IMR-90 (cell line): ENCODE results near the gene PPARD. TPM values are rescaled to one million over a fixed set of nuclear protein-coding genes. Genes with fewer than 3 reads are reported as not detected.

ENCODE experiments used
- ATAC-seq: fragments of 200-7000 bp; cut with Tn5 transposase; 2 replicates; pipeline ENCODE4 v1.9.1; 2020; ENCODE audit warnings: low read depth, mild to moderate bottlenecking, moderate library complexity
- BruUV-seq: library from RNA; stranded (reverse); fragments of 400-500 nt; replicated peaks from 2 replicates; lab custom pipeline; 2021; lab: Mats Ljungman, UMichigan
- CTCF ChIA-PET: fragments of 300-600 bp; formaldehyde crosslinking; extraction: SDS; loops from one replicate; lab custom pipeline; 2021; ENCODE audit warnings: antibody characterized with exemption; lab: Yijun Ruan, JAX
- POLR2A ChIA-PET: fragments of 300-600 bp; sonication (Branson Sonifier 250); formaldehyde crosslinking; loops from one replicate; lab custom pipeline; 2022; ENCODE audit warnings: antibody characterized with exemption; ENCODE audit not compliant: unreplicated experiment; lab: Charles Lee
- DNase-seq: peaks from one replicate; pipeline ENCODE4 v3.0.0; 2013
- H2AFZ ChIP-seq: replicated peaks from 2 replicates; pipeline ENCODE3; 2013; ENCODE audit warnings: low read length, mild to moderate bottlenecking; ENCODE audit not compliant: poor library complexity
- H2AK5ac ChIP-seq: 2 replicates; pipeline ENCODE4 v1.6.1; 2013; ENCODE audit warnings: low read depth, low read length, inconsistent platforms
- H2AK9ac ChIP-seq: replicated peaks from 2 replicates; pipeline ENCODE3; 2013; ENCODE audit warnings: mild to moderate bottlenecking, low read depth, low read length, moderate library complexity; ENCODE audit not compliant: poor library complexity
- H2BK120ac ChIP-seq: 2 replicates; pipeline ENCODE4 v1.6.1; 2013; ENCODE audit warnings: low read depth, low read length, inconsistent platforms
- H2BK15ac ChIP-seq: 3 replicates; pipeline ENCODE4 v1.6.1; 2013; ENCODE audit warnings: low read depth, low read length, inconsistent platforms
- H2BK20ac ChIP-seq: 2 replicates; pipeline ENCODE4 v1.6.1; 2013; ENCODE audit warnings: low read depth, mild to moderate bottlenecking, inconsistent platforms, low read length, moderate library complexity
- H2BK5ac ChIP-seq: 2 replicates; pipeline ENCODE4 v1.6.1; 2013; ENCODE audit warnings: mild to moderate bottlenecking, low read depth, low read length, inconsistent platforms; ENCODE audit not compliant: poor library complexity, severe bottlenecking
- H3K14ac ChIP-seq: replicated peaks from 2 replicates; pipeline ENCODE4 v1.6.1; 2013; ENCODE audit warnings: low read depth, low read length, inconsistent platforms
- H3K18ac ChIP-seq: 2 replicates; pipeline ENCODE4 v1.6.1; 2013; ENCODE audit warnings: low read depth, low read length, control low read depth
- H3K23ac ChIP-seq: 2 replicates; pipeline ENCODE4 v1.6.1; 2013; ENCODE audit warnings: low read depth, low read length, inconsistent platforms
- H3K27ac ChIP-seq: 2 replicates; pipeline ENCODE4 v1.5.1; 2013; ENCODE audit warnings: mild to moderate bottlenecking, control low read depth, low read length; ENCODE audit not compliant: insufficient read depth
- H3K27me3 ChIP-seq: 2 replicates; pipeline ENCODE4 v1.6.1; 2013; ENCODE audit warnings: low read length; ENCODE audit not compliant: control insufficient read depth, insufficient read depth
- H3K36me3 ChIP-seq: 2 replicates; pipeline ENCODE4 v1.6.1; 2013; ENCODE audit warnings: low read length, mixed read lengths; ENCODE audit not compliant: control insufficient read depth, insufficient read depth
- H3K4ac ChIP-seq: 2 replicates; pipeline ENCODE4 v1.6.1; 2013; ENCODE audit warnings: low read depth, low read length, inconsistent platforms
- H3K4me1 ChIP-seq: 2 replicates; pipeline ENCODE4 v1.6.1; 2013; ENCODE audit warnings: low read length, mixed read lengths; ENCODE audit not compliant: control insufficient read depth, insufficient read depth
- H3K4me2 ChIP-seq: 2 replicates; pipeline ENCODE4 v1.6.1; 2013; ENCODE audit warnings: low read depth, mild to moderate bottlenecking, control low read depth, low read length, moderate library complexity
- H3K4me3 ChIP-seq: 2 replicates; pipeline ENCODE4 v1.5.1; 2013; ENCODE audit warnings: low read depth, mild to moderate bottlenecking, control low read depth, low read length, moderate library complexity; ENCODE audit not compliant: insufficient read depth
- H3K56ac ChIP-seq: 2 replicates; pipeline ENCODE4 v1.6.1; 2013; ENCODE audit warnings: low read length, inconsistent platforms; ENCODE audit not compliant: insufficient read depth; ENCODE audit errors: extremely low read depth
- H3K79me1 ChIP-seq, 2 experiments: 2 replicates each; pipeline ENCODE4 v1.6.1; 2013; ENCODE audit warnings: low read length in 2 of 2, inconsistent platforms in 1 of 2, low read depth in 1 of 2
- H3K9ac ChIP-seq: 2 replicates; pipeline ENCODE4 v1.6.1; 2013; ENCODE audit warnings: low read depth, low read length, control low read depth
- H3K9me1 ChIP-seq: 2 replicates; pipeline ENCODE4 v1.6.1; 2013; ENCODE audit warnings: low read length, inconsistent platforms; ENCODE audit not compliant: insufficient read depth
- H3K9me3 ChIP-seq: 2 replicates; pipeline ENCODE4 v1.6.1; 2013; ENCODE audit warnings: low read length; ENCODE audit not compliant: control insufficient read depth, insufficient read depth
- H4K20me1 ChIP-seq: 2 replicates; pipeline ENCODE4 v1.6.1; 2013; ENCODE audit warnings: low read length, inconsistent platforms; ENCODE audit not compliant: insufficient read depth
- H4K5ac ChIP-seq: 2 replicates; pipeline ENCODE4 v1.6.1; 2013; ENCODE audit warnings: mild to moderate bottlenecking, low read depth, low read length, control low read depth
- H4K8ac ChIP-seq, 2 experiments: 2 replicates each; pipeline ENCODE4 v1.6.1; 2013; ENCODE audit warnings: low read depth in 2 of 2, low read length in 2 of 2, control low read depth in 1 of 2, inconsistent platforms in 1 of 2
- H4K91ac ChIP-seq: 2 replicates; pipeline ENCODE4 v1.6.1; 2013; ENCODE audit warnings: low read depth, low read length, inconsistent platforms; ENCODE audit not compliant: insufficient read depth
- CEBPB ChIP-seq: IDR thresholded peaks from 2 replicates; pipeline ENCODE4 v1.6.1; 2012; ENCODE audit warnings: low read depth, low read length, improper control_type of control experiment
- CHD1 ChIP-seq: IDR thresholded peaks from 2 replicates; pipeline ENCODE4 v1.6.1; 2012; ENCODE audit warnings: low read depth, low read length, improper control_type of control experiment
- MAFK ChIP-seq: IDR thresholded peaks from 2 replicates; pipeline ENCODE4 v1.6.1; 2012; ENCODE audit warnings: low read depth, low read length, improper control_type of control experiment
- MAZ ChIP-seq: IDR thresholded peaks from 2 replicates; pipeline ENCODE4 v1.6.1; 2012; ENCODE audit warnings: low read depth, mild to moderate bottlenecking, low read length, improper control_type of control experiment, moderate library complexity, borderline replicate concordance
- MXI1 ChIP-seq: IDR thresholded peaks from 2 replicates; pipeline ENCODE4 v1.6.1; 2012; ENCODE audit warnings: low read depth, mild to moderate bottlenecking, low read length, moderate library complexity, borderline replicate concordance
- POLR2A ChIP-seq: IDR thresholded peaks from 2 replicates; pipeline ENCODE4 v1.6.1; 2012; ENCODE audit warnings: mild to moderate bottlenecking, low read depth, low read length
- RAD21 ChIP-seq: IDR thresholded peaks from 2 replicates; pipeline ENCODE4 v1.6.1; 2012; ENCODE audit warnings: low read length, improper control_type of control experiment
- SMC3 ChIP-seq: fragments of 150-350 bp; IDR thresholded peaks from 2 replicates; pipeline ENCODE4 v1.6.1; 2016; ENCODE audit warnings: low read depth, mild to moderate bottlenecking, antibody characterized with exemption, low read length, moderate library complexity
- USF2 ChIP-seq: fragments of 150-350 bp; IDR thresholded peaks from 2 replicates; pipeline ENCODE4 v1.6.1; 2017; ENCODE audit warnings: mild to moderate bottlenecking, antibody characterized with exemption, low read length, low read depth
- WGBS, 2 experiments: methylation state at CpG; one replicate each; pipeline versions ENCODE4 v1.1.5 to v1.1.7; 2013; ENCODE audit warnings: missing lambda C conversion rate in 2 of 2; ENCODE audit not compliant: insufficient read length in 1 of 2; ENCODE audit errors: extremely low coverage in 2 of 2; 5-methylcytosine and 5-hydroxymethylcytosine counted together
- dilution Hi-C: fragments of 300-500 bp; cut with HindIII; formaldehyde crosslinking; loops from one replicate; pipeline ENCODE4 v1.14.3; 2018; ENCODE audit warnings: low sequenced_read_pairs; ENCODE audit not compliant: unreplicated experiment
- in situ Hi-C: fragments of 300-500 bp; cut with MboI; formaldehyde crosslinking; loops from 3 replicates; pipeline ENCODE4 v1.14.3; 2019; ENCODE audit warnings: low sequenced_read_pairs, inconsistent platforms, mixed read lengths
- intact Hi-C: fragments of 100-400 bp; cut with micrococcal nuclease; formaldehyde crosslinking; loops from 2 replicates; pipeline ENCODE4 v1.10.0; 2022
- polyA plus RNA-seq, 3 experiments: library from polyadenylated mRNA; depleted of rRNA; stranded (reverse); fragments of >200 nt; gene quantifications; 2 replicates each; pipeline ENCODE4 v1.2.3, GENCODE V29; 2012; ENCODE audit warnings: low replicate concordance in 1 of 3
- total RNA-seq: library from RNA; depleted of rRNA; stranded (reverse); fragments of >200 nt; gene quantifications from 2 replicates; pipeline ENCODE4 v1.2.3, GENCODE V29; 2012

Gene PPARD
- total and polyA plus RNA-seq, 2 of the 4 experiments (the other 2 are of a cell fraction), result 10.4 to 69.0 TPM

DNA sequence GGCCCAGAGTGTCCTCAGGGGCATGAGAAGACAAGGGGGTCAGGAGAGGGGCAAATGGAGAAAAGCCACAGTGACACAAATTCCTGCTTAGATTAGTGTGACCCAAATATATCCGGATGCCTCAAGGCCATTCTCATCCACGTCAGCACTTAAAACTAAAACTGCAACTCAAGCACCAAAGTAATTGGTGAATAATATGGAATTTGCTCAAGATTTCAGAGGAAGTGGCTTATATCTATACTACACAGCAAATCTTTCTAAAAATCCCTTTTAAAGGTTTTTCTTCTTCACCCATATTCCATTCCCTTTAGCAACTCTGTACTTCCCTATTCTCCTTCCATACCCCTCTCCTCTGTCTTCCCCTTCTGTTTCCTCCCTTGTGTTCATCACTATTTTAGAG lies 29.6 kb upstream of the PPARD start:
- Histone ChIP-seq H3K9me3 (no peaks in the 10 kb centered on the region), H3K79me1 (no peaks in the 10 kb centered on the region), H3K14ac (no peak overlapping the region), H3K4me2 (no peak overlapping the region), H4K20me1 (no peaks in the 10 kb centered on the region), H3K9me1 (no peaks in the 10 kb centered on the region), H3K36me3 (no peaks in the 10 kb centered on the region), H2BK5ac (no peak overlapping the region), H2BK20ac (no peak overlapping the region), H3K4me3 (no peak overlapping the region), H4K8ac (no peak overlapping the region), H3K27ac (no peak overlapping the region), H3K4me1 (peaks cover 2% of the 10 kb centered on the region; the same call in 1 of the 2 replicates), H2AFZ (no peak overlapping the region), H3K56ac (no peak overlapping the region), H2BK120ac (no peak overlapping the region), H3K4ac (no peak overlapping the region), H4K91ac (no peak overlapping the region), H3K18ac (no peak overlapping the region), H2BK15ac (no peak overlapping the region), H3K23ac (no peak overlapping the region), H2AK9ac (no peak overlapping the region), H4K5ac (no peak overlapping the region), H2AK5ac (no peak overlapping the region), H3K9ac (no peak overlapping the region), H3K27me3 (peaks cover 18% of the 10 kb centered on the region)
- in situ Hi-C loops, result loop anchor here (25.0 kb wide), 1 partner anchor 424 kb away; the partner anchor contains the start of gene ARMC12
- DNase-seq (no peak), ATAC-seq (no peak)
- CTCF ChIA-PET, result no interaction called here
- TF ChIP-seq MAFK, result no peak
- TF ChIP-seq CEBPB, result no peak
- no peak for TF ChIP-seq USF2
- no peak for TF ChIP-seq RAD21
- TF ChIP-seq MXI1, result no peak
- no peak for TF ChIP-seq POLR2A
- TF ChIP-seq CHD1, result no peak
- TF ChIP-seq SMC3, result no peak
- no peak for TF ChIP-seq MAZ
- no CpG with 5 or more reads among the region's 2 CpGs for WGBS, 2 experiments
- intact Hi-C loops, result no loop called here
- POLR2A ChIA-PET, result no interaction called here
- dilution Hi-C loops, result no loop called here
- no TSS peak for BruUV-seq
